Left lung (tissue), 10 donors: ENCODE data around the gene GRIK3. TPM values are rescaled to one million over a fixed set of nuclear protein-coding genes. Genes with fewer than 3 reads are reported as not detected.

Experiments used
- ATAC-seq: fragments of 200-7000 bp; cut with Tn5 transposase; one replicate; pipeline ENCODE4 v1.9.1; 2020; ENCODE audit warnings: moderate library complexity
- DNase-seq, 4 donors: peaks; one replicate each; pipeline ENCODE4 v3.0.0-alpha.2; 2013 to 2020
- H3K27ac ChIP-seq, 2 donors: fragments of 200-600 bp; sonication (generic) in 1 of 2; one replicate each; pipeline versions ENCODE4 v1.5.0 to v1.8.0; 2020 to 2021
- H3K27me3 ChIP-seq, 2 donors: fragments of 200-600 bp; sonication (generic) in 1 of 2; one replicate each; pipeline versions ENCODE4 v1.5.0 to v1.8.0; 2020 to 2021
- H3K36me3 ChIP-seq, 2 donors: fragments of 200-600 bp; sonication (generic) in 1 of 2; one replicate each; pipeline versions ENCODE4 v1.5.0 to v1.8.0; 2020 to 2021
- H3K4me1 ChIP-seq, 2 donors: fragments of 200-600 bp; one replicate each; pipeline ENCODE4 v1.8.0; 2021
- H3K4me3 ChIP-seq, 2 donors: fragments of 200-600 bp; sonication (generic) in 1 of 2; one replicate each; pipeline versions ENCODE4 v1.5.0 to v1.8.0; 2020 to 2021; ENCODE audit warnings: mild to moderate bottlenecking in 1 of 2
- H3K9me3 ChIP-seq, 2 donors: fragments of 200-600 bp; sonication (generic) in 1 of 2; one replicate each; pipeline versions ENCODE4 v1.5.0 to v1.8.0; 2020 to 2021
- CTCF ChIP-seq, 2 donors: fragments of 200-600 bp; sonication (generic) in 1 of 2; IDR thresholded peaks; one replicate each; pipeline versions ENCODE4 v1.5.0 to v1.8.0; 2021; ENCODE audit warnings: antibody characterized with exemption in 2 of 2
- intact Hi-C, 2 donors: fragments of 100-400 bp; cut with DNase I; formaldehyde crosslinking; loops; one replicate each; pipeline versions ENCODE4 v1.11.2 to v1.14.2; 2022
- polyA plus RNA-seq, 6 donors: library from polyadenylated mRNA; unstranded; fragments of 120-200 nt; gene quantifications; one replicate each; pipeline ENCODE4 v1.2.1, GENCODE V29; 2013; ENCODE audit not compliant: insufficient read length in 6 of 6
- total RNA-seq, 2 donors: library from RNA; stranded (reverse); fragmentation: NEBNext Ultra II Directional; extraction: Animal tissue kit (Norgen Biotek cat#: 25700); gene quantifications; one replicate each; pipeline ENCODE4 v1.2.1, GENCODE V29; 2021
- donor health status: DM: no; HTN: yes; CAD: no.
- donor health status: DM: no; HTN: no; CAD: no.

GRIK3 gene
- total and polyA plus RNA-seq, 8 donors, result 0.18 to 1.2 (median 0.48) TPM; not detected in 1

GRCh38 chr1:36844917-36845316 is 189.4 kb downstream of the GRIK3 start:
- ATAC-seq, result no peak
- intact Hi-C loops, result no loop called here
- TF ChIP-seq CTCF (IDR thresholded peaks at IDR 0.05), result no peak
- H3K36me3 ChIP-seq, result no peaks in the 10 kb centered on the region
- no peak overlapping the region for H3K27ac ChIP-seq
- no peaks in the 10 kb centered on the region for H3K4me1 ChIP-seq
- H3K4me3 ChIP-seq, result no peak overlapping the region
- peaks cover 0 to 61% of the 10 kb centered on the region in 2 donors for H3K27me3 ChIP-seq
- no peaks in the 10 kb centered on the region for H3K9me3 ChIP-seq
- DNase-seq, result no peak

GRCh38 chr1:36843906-36844610 is 190.3 kb downstream of the GRIK3 start:
- H3K27ac ChIP-seq, result no peak overlapping the region
- H3K36me3 ChIP-seq, result no peaks in the 10 kb centered on the region
- ATAC-seq, result no peak
- H3K27me3 ChIP-seq, result peaks cover 0 to 61% of the 10 kb centered on the region in 2 donors
- intact Hi-C loops, result no loop called here
- H3K4me3 ChIP-seq, result no peak overlapping the region
- no peak for TF ChIP-seq CTCF (IDR thresholded peaks at IDR 0.05)
- no peak for DNase-seq
- H3K4me1 ChIP-seq, result no peaks in the 10 kb centered on the region
- no peaks in the 10 kb centered on the region for H3K9me3 ChIP-seq

- H3K4me1 ChIP-seq, result no peaks in the 10 kb centered on the region
- no peaks in the 10 kb centered on the region for H3K9me3 ChIP-seq
- TF ChIP-seq CTCF (IDR thresholded peaks at IDR 0.05), result no peak
- ATAC-seq, result no peak
- H3K36me3 ChIP-seq, result no peaks in the 10 kb centered on the region
- no peak for DNase-seq
- peaks cover 0 to 61% of the 10 kb centered on the region in 2 donors for H3K27me3 ChIP-seq
- intact Hi-C loops, result no loop called here
- H3K27ac ChIP-seq, result no peak overlapping the region
- no peak overlapping the region for H3K4me3 ChIP-seq
These were observed 191.3 kb downstream of the GRIK3 start for GRCh38 chr1:36843027-36843426.

- Histone ChIP-seq H3K4me1 (no peaks in the 10 kb centered on the region), H3K4me3 (no peak overlapping the region), H3K9me3 (no peaks in the 10 kb centered on the region), H3K27ac (no peak overlapping the region), H3K27me3 (peaks cover 0 to 61% of the 10 kb centered on the region in 2 donors), H3K36me3 (no peaks in the 10 kb centered on the region)
- intact Hi-C loops, result no loop called here
- no peak for TF ChIP-seq CTCF (IDR thresholded peaks at IDR 0.05)
- ATAC-seq (no peak), DNase-seq (no peak)
These were observed 191.9 kb downstream of the GRIK3 start for GRCh38 chr1:36842448-36842847.

- Histone ChIP-seq H3K36me3 (no peaks in the 10 kb centered on the region), H3K4me1 (no peaks in the 10 kb centered on the region), H3K9me3 (no peaks in the 10 kb centered on the region), H3K27ac (no peak overlapping the region), H3K27me3 (peaks cover 0 to 64% of the 10 kb centered on the region in 2 donors), H3K4me3 (no peak overlapping the region)
- TF ChIP-seq CTCF (IDR thresholded peaks at IDR 0.05), result no peak
- ATAC-seq (no peak), DNase-seq (no peak)
- intact Hi-C loops, result no loop called here
These were observed 194.8 kb downstream of the GRIK3 start for GRCh38 chr1:36839485-36839884.
